Upper lobe of right lung (tissue), 1 donor: ENCODE data around the gene WDR73. TPM values are rescaled to one million over a fixed set of nuclear protein-coding genes. Genes with fewer than 3 reads are reported as not detected.
A peak's percentile ranks its signal among the peaks of the same experiment; 100 is the strongest.

Experiments
- ATAC-seq: fragments of 200-7000 bp; cut with Tn5 transposase; one replicate; pipeline ENCODE4 v1.9.1; 2020; ENCODE audit warnings: mild to moderate bottlenecking, moderate library complexity
- DNase-seq: peaks from one replicate; pipeline ENCODE4 v3.0.0-alpha.2; 2020
- H3K27ac ChIP-seq: fragments of 200-600 bp; one replicate; pipeline ENCODE4 v1.8.0; 2022
- H3K27me3 ChIP-seq: fragments of 200-600 bp; one replicate; pipeline ENCODE4 v1.8.0; 2022; ENCODE audit warnings: mild to moderate bottlenecking
- H3K36me3 ChIP-seq: fragments of 200-600 bp; one replicate; pipeline ENCODE4 v1.8.0; 2022
- H3K4me1 ChIP-seq: fragments of 200-600 bp; one replicate; pipeline ENCODE4 v1.8.0; 2022
- H3K4me3 ChIP-seq: fragments of 200-600 bp; one replicate; pipeline ENCODE4 v1.8.0; 2022; ENCODE audit warnings: mild to moderate bottlenecking
- H3K9me3 ChIP-seq: fragments of 200-600 bp; one replicate; pipeline ENCODE4 v1.8.0; 2022
- intact Hi-C: fragments of 100-400 bp; cut with DNase I; formaldehyde crosslinking; loops from one replicate; pipeline ENCODE4 v1.11.0; 2022
- total RNA-seq: library from RNA; stranded (reverse); fragmentation: NEBNext Ultra II Directional; extraction: Animal tissue kit (Norgen Biotek cat#: 25700); gene quantifications from one replicate; pipeline ENCODE4 v1.2.1, GENCODE V29; 2021
- TF ChIP-seq, protein P1 (sequence below): fragments of 200-600 bp; IDR thresholded peaks from one replicate; pipeline ENCODE4 v1.8.0; 2022; ENCODE audit warnings: antibody characterized with exemption
- donor health status: DM: no; HTN: yes; CAD: no; lungs with severe emphysema.

The WDR73 gene
- total RNA-seq, 1 donor from 2014 or later, result 29.4 TPM

DNA sequence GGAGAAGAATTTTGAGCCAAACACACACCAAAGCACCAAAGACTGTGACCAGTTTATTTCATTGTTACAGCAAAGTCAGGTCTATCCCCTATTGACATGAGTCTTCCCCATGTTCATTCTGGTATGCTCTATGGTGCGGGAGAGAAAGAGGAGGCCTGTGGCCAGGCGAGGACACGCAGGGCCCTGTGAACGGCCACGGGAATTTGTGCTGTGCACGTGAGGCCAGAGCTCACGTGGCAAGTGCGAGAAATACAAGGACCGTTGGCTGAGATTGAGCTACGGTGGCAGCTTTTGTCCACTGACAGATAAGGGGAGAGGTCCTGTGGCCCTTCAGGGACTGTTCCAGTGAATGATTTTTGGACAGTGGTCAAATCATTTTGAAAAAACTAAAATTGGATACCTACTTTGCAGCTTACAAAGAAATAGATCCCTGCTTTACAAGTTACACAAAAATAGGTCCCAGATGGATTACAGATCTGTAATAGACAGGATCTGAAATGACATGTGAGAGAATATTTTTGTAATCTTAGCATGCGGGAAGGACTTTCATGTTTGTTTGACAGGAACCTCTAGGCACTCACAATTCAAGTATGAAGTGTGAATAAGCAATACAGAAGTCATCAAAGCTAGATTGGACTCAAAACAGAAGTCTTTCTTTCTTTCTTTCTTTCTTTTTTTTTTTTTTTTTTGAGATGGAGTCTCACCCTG, 44.1 kb downstream of the WDR73 start:
- no peaks in the 10 kb centered on the region for H3K27me3 ChIP-seq

DNA sequence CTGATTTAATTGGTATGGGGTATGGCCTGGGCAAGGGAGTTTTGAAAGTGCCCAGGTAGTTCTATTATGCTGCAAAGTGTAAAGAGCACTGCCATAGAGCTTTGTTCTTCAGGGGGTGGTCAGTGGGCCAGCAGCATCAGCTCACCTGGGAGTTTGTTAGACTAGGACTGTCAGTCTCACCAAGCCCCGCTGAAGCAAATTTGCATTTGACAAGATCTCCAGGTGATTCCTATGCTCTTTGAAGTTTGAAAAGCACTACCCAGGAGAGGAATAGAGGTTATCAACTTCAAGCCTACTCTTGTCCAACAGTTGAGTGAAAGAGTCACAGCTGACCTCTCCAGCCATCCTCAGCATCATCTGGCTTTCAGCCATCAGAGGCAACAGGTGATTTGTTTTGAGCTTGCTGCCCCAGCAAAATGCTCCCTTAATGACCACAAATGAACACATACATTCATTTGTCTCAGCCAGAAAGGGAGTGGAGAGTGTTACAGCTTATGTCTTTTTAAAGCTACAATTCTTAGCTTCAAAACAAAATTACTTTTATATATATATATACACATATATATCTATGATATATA, 45.3 kb downstream of the WDR73 start:
- H3K4me1 ChIP-seq, result no peaks in the 10 kb centered on the region
- TF ChIP-seq, protein P1, sequence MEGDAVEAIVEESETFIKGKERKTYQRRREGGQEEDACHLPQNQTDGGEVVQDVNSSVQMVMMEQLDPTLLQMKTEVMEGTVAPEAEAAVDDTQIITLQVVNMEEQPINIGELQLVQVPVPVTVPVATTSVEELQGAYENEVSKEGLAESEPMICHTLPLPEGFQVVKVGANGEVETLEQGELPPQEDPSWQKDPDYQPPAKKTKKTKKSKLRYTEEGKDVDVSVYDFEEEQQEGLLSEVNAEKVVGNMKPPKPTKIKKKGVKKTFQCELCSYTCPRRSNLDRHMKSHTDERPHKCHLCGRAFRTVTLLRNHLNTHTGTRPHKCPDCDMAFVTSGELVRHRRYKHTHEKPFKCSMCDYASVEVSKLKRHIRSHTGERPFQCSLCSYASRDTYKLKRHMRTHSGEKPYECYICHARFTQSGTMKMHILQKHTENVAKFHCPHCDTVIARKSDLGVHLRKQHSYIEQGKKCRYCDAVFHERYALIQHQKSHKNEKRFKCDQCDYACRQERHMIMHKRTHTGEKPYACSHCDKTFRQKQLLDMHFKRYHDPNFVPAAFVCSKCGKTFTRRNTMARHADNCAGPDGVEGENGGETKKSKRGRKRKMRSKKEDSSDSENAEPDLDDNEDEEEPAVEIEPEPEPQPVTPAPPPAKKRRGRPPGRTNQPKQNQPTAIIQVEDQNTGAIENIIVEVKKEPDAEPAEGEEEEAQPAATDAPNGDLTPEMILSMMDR, result no peak

More for the DNA sequence above, 44.1 kb downstream of the WDR73 start:
- TF ChIP-seq, protein P1, result no peak
- Histone ChIP-seq H3K27ac (no peak overlapping the region), H3K36me3 (peaks cover 5% of the 10 kb centered on the region), H3K9me3 (no peaks in the 10 kb centered on the region), H3K4me1 (no peaks in the 10 kb centered on the region), H3K4me3 (no peak overlapping the region)
- ATAC-seq (peak; percentile 22), DNase-seq (no peak)
- intact Hi-C loops, result no loop called here

DNA sequence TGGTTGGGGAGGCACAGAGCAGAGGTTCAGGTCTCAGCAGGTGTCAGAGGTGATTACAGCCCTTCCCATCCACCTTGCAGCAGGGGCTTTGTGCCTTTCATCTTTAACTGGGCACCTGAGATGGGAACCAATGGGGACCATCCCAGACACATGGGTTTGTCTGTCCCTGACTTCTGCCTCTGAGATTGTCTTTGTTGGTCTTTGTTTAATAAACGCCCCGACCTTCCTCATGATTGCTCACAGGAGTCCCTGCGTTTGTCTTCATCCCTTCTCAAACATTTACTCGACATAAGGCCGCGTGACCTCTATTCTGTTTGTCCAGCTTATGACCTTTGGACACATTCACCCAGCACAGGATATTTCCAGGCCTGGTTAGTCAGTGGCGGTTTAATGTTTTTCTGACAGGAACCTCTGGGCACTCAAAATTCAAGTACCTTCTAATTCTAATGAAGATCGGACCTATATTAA, 47.4 kb downstream of the WDR73 start:
- H3K4me1 ChIP-seq, result no peaks in the 10 kb centered on the region
- H3K27me3 ChIP-seq, result no peaks in the 10 kb centered on the region
- TF ChIP-seq, protein P1, result no peak
- ATAC-seq (no peak), DNase-seq (no peak)
- H3K27ac ChIP-seq, result no peak overlapping the region
- intact Hi-C loops, result no loop called here
- no peak overlapping the region for H3K4me3 ChIP-seq
- H3K9me3 ChIP-seq, result no peaks in the 10 kb centered on the region
- peaks cover 5% of the 10 kb centered on the region for H3K36me3 ChIP-seq

More for the DNA sequence above, 45.3 kb downstream of the WDR73 start:
- Histone ChIP-seq H3K27me3 (no peaks in the 10 kb centered on the region), H3K4me3 (no peak overlapping the region), H3K27ac (no peak overlapping the region), H3K36me3 (peaks cover 5% of the 10 kb centered on the region), H3K9me3 (no peaks in the 10 kb centered on the region)
- intact Hi-C loops, result no loop called here
- DNase-seq, result no peak
- no peak for ATAC-seq

DNA sequence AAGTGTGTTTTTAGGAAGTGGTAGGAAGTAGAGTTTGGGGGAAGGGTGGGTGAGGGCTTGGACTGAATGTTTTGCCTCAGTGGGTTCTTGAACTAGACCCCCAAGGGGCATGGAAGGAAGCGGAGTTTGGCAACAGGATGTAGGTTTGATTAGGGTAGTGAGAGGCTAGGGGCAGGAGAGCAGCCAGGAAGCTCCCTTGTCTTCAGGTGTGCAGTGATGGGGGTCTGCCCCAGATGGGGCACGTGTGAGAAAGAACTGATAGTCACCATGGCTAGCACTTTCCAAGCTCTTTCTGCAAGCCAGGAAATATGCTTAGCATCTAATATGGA, 48.6 kb downstream of the WDR73 start:
- Histone ChIP-seq H3K9me3 (no peaks in the 10 kb centered on the region), H3K27ac (no peak overlapping the region), H3K27me3 (no peaks in the 10 kb centered on the region), H3K4me3 (no peak overlapping the region), H3K36me3 (peaks cover 5% of the 10 kb centered on the region), H3K4me1 (no peaks in the 10 kb centered on the region)
- intact Hi-C loops, result no loop called here
- ATAC-seq, result no peak
- DNase-seq, result no peak
- TF ChIP-seq, protein P1, result no peak

DNA sequence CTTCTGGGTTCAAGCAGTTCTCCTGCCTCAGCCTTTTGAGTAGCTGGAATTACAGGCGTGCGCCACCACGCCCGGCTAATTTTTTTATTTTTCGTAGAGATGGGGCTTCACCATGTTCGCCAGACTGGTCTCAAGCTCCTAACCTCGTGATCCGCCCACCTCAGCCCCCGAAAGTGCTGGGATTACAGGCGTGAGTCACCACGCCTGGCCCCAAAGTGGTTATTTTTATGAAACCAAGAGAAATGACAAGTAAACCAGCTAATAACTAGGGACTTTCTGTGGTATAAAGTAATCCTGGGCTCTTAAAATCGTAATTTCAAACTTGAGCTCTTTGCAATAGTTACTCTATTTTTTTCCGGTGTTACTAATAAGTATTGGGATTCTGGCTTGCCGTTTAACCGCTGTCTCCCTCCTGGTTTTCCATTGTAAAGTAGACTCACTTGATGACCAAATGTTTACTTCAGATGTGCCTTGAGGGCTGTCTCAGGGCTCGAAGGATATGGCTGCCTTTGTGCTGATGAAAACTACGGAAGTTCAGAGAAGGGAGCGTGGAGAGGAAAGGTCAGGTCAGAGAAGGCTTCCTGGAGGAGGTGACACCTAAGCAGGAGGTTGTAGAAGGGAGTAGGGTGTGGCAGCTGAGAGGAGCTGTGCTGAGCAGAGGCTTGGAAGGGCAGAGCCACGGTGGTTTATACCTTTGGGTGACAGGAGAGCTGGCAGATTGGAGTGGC, 49.1 kb downstream of the WDR73 start:
- Histone ChIP-seq H3K27me3 (no peaks in the 10 kb centered on the region), H3K27ac (no peak overlapping the region), H3K4me1 (no peaks in the 10 kb centered on the region), H3K4me3 (no peak overlapping the region), H3K36me3 (peaks cover 5% of the 10 kb centered on the region), H3K9me3 (no peaks in the 10 kb centered on the region)
- DNase-seq (no peak), ATAC-seq (no peak)
- intact Hi-C loops, result no loop called here
- TF ChIP-seq, protein P1, result no peak
